ENCODE data around the gene TUBA4A. TPM values are rescaled to one million over a fixed set of nuclear protein-coding genes. Genes with fewer than 3 reads are reported as not detected.
"Not testable (repeated sequence)": the region's sequence is repeated elsewhere in the genome, so short reads cannot be mapped to it uniquely, and the experiment has no call there.

The TUBA4A gene
- total RNA-seq, 1 donor from 2014 or later, result 312 TPM

GRCh38 chr2:219218217-219218731 is 35.4 kb downstream of the TUBA4A start:
- intact Hi-C loops (cut with micrococcal nuclease), result loop anchor here (1.0 to 2.0 kb wide), 5 partner anchors 41 to 321 kb away; partner anchors contain the start of genes CNPPD1, DNAJB2, GMPPA and NHEJ1

- intact Hi-C loops (cut with micrococcal nuclease), result no loop called here
Measured at GRCh38 chr2:219216535-219216915, 37.2 kb downstream of the TUBA4A start.

- intact Hi-C loops (cut with micrococcal nuclease), result no loop called here
Measured at GRCh38 chr2:219215871-219216534, 37.7 kb downstream of the TUBA4A start.

GRCh38 chr2:219214786-219215185 is 38.9 kb downstream of the TUBA4A start:
- intact Hi-C loops (cut with micrococcal nuclease), result no loop called here

GRCh38 chr2:219214141-219214540 is 39.6 kb downstream of the TUBA4A start:
- intact Hi-C loops (cut with micrococcal nuclease), result no loop called here

- intact Hi-C loops (cut with micrococcal nuclease), result no loop called here
Measured at GRCh38 chr2:219213486-219214071, 40.1 kb downstream of the TUBA4A start.

DNA sequence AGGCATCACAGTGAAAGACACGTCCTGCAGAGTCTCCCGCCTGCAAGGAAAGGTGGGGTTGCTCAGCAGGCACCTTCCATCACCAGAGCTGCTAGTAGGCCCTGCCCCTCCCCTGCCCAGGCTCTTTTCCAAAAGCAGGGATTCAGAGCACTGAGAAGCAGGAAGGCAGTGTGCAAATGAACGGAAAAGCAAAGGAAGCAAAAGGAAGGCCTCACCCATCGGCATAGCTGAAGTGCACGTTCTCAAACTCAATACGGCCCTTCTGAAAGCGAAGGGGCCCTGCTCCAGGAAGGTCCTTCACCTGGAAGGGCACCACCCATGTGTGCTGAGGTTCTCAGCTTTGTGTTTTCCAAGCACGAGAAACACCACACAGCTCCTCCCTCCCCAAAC is 40.7 kb downstream of the TUBA4A start:
- intact Hi-C loops (cut with micrococcal nuclease), result no loop called here

- intact Hi-C loops (cut with micrococcal nuclease), result loop anchor here (1.0 kb wide), 5 partner anchors 34 to 153 kb away; partner anchors contain the start of genes DNAJB2 and NHEJ1
Measured at GRCh38 chr2:219210886-219211362, 42.8 kb downstream of the TUBA4A start.

- intact Hi-C loops (cut with micrococcal nuclease), result no loop called here
Measured at GRCh38 chr2:219210196-219210885, 43.4 kb downstream of the TUBA4A start.

DNA sequence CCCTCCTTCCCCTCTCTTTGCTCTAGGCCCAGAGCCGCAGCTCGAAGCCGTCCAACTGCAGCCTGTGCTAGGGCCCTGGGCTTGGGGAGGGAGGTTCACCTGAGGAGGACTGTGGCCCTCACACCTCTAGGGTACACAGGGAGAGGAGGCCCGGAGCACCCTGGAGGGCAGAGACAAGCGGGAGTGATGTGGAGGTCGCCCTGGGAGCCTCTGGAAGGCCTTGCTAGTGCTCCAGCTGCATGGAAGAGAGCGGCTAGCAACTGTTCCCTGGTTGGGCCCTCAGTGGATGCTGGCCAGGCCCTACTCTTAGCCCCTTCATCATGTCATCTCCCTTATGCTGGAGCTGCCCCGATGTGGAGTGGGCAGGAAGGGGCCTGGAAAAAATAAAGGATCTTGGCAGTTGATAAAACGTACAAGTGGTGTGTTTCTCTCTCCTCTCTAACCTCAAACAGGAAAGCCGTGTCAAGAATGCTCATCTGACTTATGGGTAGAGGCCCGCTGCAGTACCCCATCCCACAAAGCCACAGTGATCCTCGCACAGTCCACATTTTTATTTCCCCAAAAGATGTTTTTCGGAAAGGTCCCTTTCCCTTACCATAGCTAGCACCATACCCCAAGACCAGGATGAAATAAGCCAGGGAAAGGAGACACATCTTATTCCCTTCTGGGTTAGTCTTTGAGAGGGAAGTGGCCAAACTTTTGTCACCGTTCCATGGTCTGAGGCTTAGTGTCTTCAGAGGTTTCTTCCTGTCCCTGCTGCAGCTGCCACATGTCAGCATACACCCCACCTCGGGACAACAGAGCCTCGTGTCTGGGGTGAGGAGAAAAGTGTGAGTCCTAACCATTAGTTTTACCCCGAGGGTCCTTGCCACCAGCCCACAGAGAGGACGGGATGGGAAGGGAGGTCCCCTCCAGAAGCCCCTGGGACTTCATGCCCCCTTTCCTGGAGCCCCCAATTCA is 44.2 kb downstream of the TUBA4A start:
- intact Hi-C loops (cut with micrococcal nuclease), result loop anchor here (5.0 kb wide), 2 partner anchors 333 to 497 kb away; partner anchors contain the start of genes CHPF, TMEM198 and TTLL4

DNA sequence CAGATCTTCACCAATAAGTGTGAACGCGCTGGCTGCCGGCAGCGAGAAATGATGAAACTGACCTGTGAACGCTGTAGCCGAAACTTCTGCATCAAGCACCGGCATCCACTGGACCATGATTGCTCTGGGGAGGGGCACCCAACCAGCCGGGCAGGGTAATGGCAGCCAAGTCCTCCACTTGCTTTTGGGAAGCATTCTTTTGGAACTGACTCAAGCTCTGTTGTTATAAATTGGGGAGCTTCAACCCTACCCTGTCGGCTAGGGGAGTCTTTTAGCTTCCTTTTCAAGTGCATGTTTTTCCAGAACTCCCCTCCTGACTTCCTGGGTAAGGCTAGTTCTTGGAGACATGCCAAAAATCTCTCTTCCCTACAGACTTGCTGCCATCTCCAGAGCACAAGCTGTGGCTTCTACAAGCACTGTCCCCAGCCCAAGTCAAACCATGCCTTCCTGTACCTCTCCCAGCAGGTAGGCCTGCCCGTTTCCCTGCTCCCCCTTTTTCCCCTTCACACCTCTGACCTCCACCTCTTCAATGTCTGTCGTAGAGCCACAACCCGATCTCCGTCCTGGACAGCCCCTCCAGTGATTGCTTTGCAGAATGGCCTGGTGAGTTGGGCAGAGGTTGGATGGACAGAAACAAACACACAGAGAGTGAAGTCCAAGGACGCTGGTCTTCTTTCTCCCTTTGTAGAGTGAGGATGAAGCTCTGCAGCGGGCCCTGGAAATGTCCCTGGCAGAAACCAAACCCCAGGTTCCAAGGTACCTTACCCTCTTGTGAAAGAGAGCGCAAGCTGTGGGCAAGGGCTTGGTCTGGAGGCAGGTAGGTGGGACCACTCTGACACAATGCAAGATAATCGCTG is 45.6 kb downstream of the TUBA4A start:
- intact Hi-C loops (cut with micrococcal nuclease), result loop anchor here (2.0 to 5.0 kb wide), 4 partner anchors 299 to 811 kb away; partner anchors contain the start of genes CHPF, TMEM198 and TTLL4

DNA sequence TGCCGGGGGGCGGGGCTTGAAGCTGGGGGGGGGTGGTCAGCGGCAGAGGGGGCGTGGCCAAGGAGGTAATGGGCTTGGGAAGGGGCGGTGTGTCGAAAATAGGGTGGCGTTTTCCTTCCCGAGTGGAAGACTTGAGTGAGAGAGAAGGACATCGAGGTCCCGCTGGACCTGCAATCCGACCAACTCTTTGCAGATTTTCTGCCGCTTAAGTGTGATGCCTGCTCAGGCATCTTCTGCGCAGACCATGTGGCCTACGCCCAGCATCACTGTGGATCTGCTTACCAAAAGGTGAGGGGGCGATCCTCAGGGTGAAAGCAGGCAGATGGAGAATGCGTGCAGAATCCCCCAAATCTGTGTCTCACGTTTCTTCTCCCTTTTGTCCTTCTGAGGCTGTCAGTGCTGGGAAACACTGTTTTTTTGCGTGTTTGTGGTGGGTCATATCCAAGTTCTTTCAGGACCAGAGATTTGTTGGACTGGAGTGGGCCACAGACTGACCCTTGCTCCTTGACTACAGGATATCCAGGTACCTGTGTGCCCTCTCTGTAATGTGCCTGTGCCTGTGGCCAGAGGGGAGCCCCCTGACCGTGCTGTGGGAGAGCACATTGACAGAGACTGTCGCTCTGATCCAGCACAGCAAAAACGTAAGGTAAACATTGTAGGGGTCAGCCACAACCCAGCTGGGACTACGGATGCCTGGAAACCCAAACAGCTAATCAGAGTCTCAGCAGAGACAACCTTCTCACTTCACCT is 46.4 kb downstream of the TUBA4A start:
- intact Hi-C loops (cut with micrococcal nuclease), result loop anchor here (2.0 to 5.0 kb wide), 4 partner anchors 299 to 811 kb away; partner anchors contain the start of genes CHPF, TMEM198 and TTLL4

DNA sequence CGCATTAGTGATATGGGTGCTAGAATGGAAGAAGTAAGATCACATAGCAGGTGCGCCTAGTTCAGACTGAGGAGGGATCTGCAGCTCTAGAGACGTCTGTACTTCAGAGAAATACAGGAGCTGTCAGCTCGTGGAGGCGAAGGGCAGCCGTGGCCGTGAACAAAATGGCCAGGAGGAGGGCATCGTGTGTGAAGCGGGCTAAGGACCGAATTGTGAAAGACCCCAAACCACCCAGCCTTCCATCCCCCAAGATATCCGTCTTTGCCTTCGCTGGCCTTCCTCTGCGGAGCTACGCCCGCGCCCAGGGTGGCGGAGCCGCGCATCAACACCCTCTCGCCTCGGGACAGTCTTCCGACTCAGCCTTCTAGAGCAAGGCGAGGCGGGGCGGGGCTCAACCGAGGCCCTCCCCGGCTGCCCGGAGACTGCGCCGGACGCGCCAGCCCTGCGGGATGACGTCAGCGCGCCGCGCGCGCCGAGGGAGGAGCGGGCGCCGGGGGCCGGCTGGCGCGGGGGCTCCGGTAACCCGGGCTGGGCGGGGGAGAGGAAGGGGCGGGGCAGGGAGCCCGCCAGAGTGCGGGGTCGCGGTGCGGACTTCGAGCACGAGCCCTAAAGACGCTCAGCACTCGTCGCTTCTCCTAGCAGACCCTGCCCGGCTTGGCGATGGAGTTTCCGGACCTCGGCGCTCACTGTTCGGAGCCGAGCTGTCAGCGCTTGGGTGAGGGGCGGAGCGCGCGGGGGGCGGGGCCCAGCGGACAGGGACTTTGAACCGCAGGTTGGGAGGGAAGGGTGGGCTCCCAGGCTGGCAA is 47.2 kb downstream of the TUBA4A start, which contains the start of gene ZFAND2B:
TSS of gene ZFAND2B (plus strand) at position 455 of the 806 bp plus-strand sequence. CDS start at position 661, 206 bp downstream.
- intact Hi-C loops (cut with micrococcal nuclease), result loop anchor here (1.0 to 5.0 kb wide), 15 partner anchors 13 to 810 kb away; partner anchors contain the start of genes ANKZF1, ATG9A, CHPF and CNOT9

DNA sequence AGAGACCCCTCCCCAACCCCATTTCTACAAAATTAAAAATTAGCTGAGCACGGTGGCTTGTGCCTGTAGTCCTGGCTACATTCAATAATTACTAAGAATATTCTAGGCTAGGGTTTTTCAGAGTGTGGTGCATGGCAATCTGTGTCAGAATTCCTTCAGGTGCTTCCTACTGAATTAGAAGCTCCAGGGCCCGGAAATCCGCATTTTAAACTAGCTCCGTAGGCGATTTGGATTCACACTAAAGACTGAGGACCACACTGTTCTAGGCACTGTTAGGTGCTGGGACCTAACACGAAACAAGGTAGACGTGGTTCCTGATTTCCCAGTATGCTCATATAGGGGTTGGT is 47.8 kb downstream of the TUBA4A start:
- intact Hi-C loops (cut with micrococcal nuclease), result loop anchor here (1.0 to 5.0 kb wide), 15 partner anchors 13 to 809 kb away; partner anchors contain the start of genes ANKZF1, ATG9A, CHPF and CNOT9

- intact Hi-C loops (cut with micrococcal nuclease), result loop anchor here (5.0 kb wide), 2 partner anchors 337 to 493 kb away; partner anchors contain the start of genes CHPF, TMEM198 and TTLL4
Measured at GRCh38 chr2:219205165-219205538, 48.6 kb downstream of the TUBA4A start.

GRCh38 chr2:219204425-219205164 is 49.1 kb downstream of the TUBA4A start:
- intact Hi-C loops (cut with micrococcal nuclease), result loop anchor here (5.0 kb wide), 2 partner anchors 338 to 492 kb away; partner anchors contain the start of genes CHPF, TMEM198 and TTLL4

- intact Hi-C loops (cut with micrococcal nuclease), result not testable (repeated sequence)
Measured at GRCh38 chr2:219201331-219201730, 52.4 kb downstream of the TUBA4A start.
